ENCODE data around the gene CADPS2.
"Not testable (repeated sequence)": the region's sequence is repeated elsewhere in the genome, so short reads cannot be mapped to it uniquely, and the experiment has no call there.

Gene CADPS2

GRCh38 chr7:122715183-122715582 lies 171.1 kb downstream of the CADPS2 start:
- no peak for DNase-seq (ENCODE audit: low read depth in 2 of 2)

GRCh38 chr7:122710916-122711315 lies 175.3 kb downstream of the CADPS2 start:
- no peak for DNase-seq (ENCODE audit: low read depth in 2 of 2)

GRCh38 chr7:122709930-122710646 lies 176.2 kb downstream of the CADPS2 start:
- DNase-seq (ENCODE audit: low read depth in 2 of 2) = no peak

GRCh38 chr7:122706836-122707235 lies 179.4 kb downstream of the CADPS2 start:
- no peak for DNase-seq (ENCODE audit: low read depth in 2 of 2)

- no peak for DNase-seq (ENCODE audit: low read depth in 2 of 2)
These were observed 183.3 kb downstream of the CADPS2 start, which contains the start of gene RNF148 for GRCh38 chr7:122702872-122703510. Gene RNF148, minus strand, starts transcription at chr7:122702922. Its CDS starts 172 bp downstream, at chr7:122702750.

GRCh38 chr7:122699017-122699416 lies 187.2 kb downstream of the CADPS2 start, which contains the start of gene RNF133:
Gene RNF133, minus strand, starts transcription at chr7:122699117. Its CDS starts 199 bp downstream, at chr7:122698918.
- DNase-seq (ENCODE audit: low read depth in 2 of 2) = no peak

- no peak for DNase-seq (ENCODE audit: low read depth in 2 of 2)
These were observed 190.4 kb downstream of the CADPS2 start for GRCh38 chr7:122695816-122696215.

- DNase-seq (ENCODE audit: low read depth in 2 of 2) = no peak
These were observed 191.6 kb downstream of the CADPS2 start for GRCh38 chr7:122694697-122695096.

- no peak for DNase-seq (ENCODE audit: low read depth in 2 of 2)
These were observed 193.4 kb downstream of the CADPS2 start for GRCh38 chr7:122692769-122693309.

- DNase-seq (ENCODE audit: low read depth in 2 of 2) = no peak
These were observed 194.6 kb downstream of the CADPS2 start for GRCh38 chr7:122691569-122692235.

- no peak for DNase-seq (ENCODE audit: low read depth in 2 of 2)
These were observed 196.7 kb downstream of the CADPS2 start for GRCh38 chr7:122689346-122690109.

GRCh38 chr7:122688400-122688998 lies 197.8 kb downstream of the CADPS2 start:
- no peak for DNase-seq (ENCODE audit: low read depth in 2 of 2)

GRCh38 chr7:122686360-122686878 lies 199.8 kb downstream of the CADPS2 start:
- DNase-seq (ENCODE audit: low read depth in 2 of 2) = no peak

GRCh38 chr7:122684504-122684903 lies 201.8 kb downstream of the CADPS2 start:
- DNase-seq (ENCODE audit: low read depth in 2 of 2) = no peak

- DNase-seq (ENCODE audit: low read depth in 2 of 2) = no peak
These were observed 203.3 kb downstream of the CADPS2 start for GRCh38 chr7:122682815-122683550.

GRCh38 chr7:122681186-122681585 lies 205.1 kb downstream of the CADPS2 start:
- DNase-seq (ENCODE audit: low read depth in 2 of 2) = not testable (repeated sequence)

- DNase-seq (ENCODE audit: low read depth in 2 of 2) = no peak
These were observed 206.4 kb downstream of the CADPS2 start for GRCh38 chr7:122679813-122680212.

- DNase-seq (ENCODE audit: low read depth in 2 of 2) = not testable (repeated sequence)
These were observed 207.0 kb downstream of the CADPS2 start for GRCh38 chr7:122679269-122679709.

GRCh38 chr7:122677149-122677548 lies 209.1 kb downstream of the CADPS2 start:
- no peak for DNase-seq (ENCODE audit: low read depth in 2 of 2)

GRCh38 chr7:122676466-122676865 lies 209.8 kb downstream of the CADPS2 start:
- no peak for DNase-seq (ENCODE audit: low read depth in 2 of 2)

Data from stimulated activated CD4-positive, alpha-beta T cell treated with anti-CD3 and anti-CD28 coated beads, Interleukin-15, amount 100 ng/mL, for 48 hours (primary cell).